HepG2 (cell line): Measurements from ENCODE around the gene HINT2.

ENCODE experiments used
- CTCF ChIP-seq: sonication (generic); formaldehyde crosslinking; IDR thresholded peaks from 2 replicates; pipeline ENCODE4 v1.5.0; 2020; ENCODE audit warnings: mild to moderate bottlenecking, missing genetic modification reagents, moderate library complexity
- ZNF878 ChIP-seq: sonication (generic); formaldehyde crosslinking; IDR thresholded peaks from 2 replicates; pipeline ENCODE4 v1.8.1; 2023; ENCODE audit warnings: mild to moderate bottlenecking, missing genetic modification reagents, moderate library complexity

- TF ChIP-seq ZNF878 (no peak), CTCF (CRISPR knock-in tag) (no peak)
Observed at GRCh38 chr9:35763181-35763580, 51.7 kb downstream of the HINT2 start.
